GM23338 (cell line): ENCODE data around the gene MAP2K3. TPM values are rescaled to one million over a fixed set of nuclear protein-coding genes. Genes with fewer than 3 reads are reported as not detected.
"Not testable (repeated sequence)": the region's sequence is repeated elsewhere in the genome, so short reads cannot be mapped to it uniquely, and the experiment has no call there.

Experiments
- ATAC-seq: fragments of 200-7000 bp; cut with Tn5 transposase; 3 replicates; pipeline ENCODE4 v1.9.1; 2020
- DNase-seq: peaks from one replicate; pipeline ENCODE4 v3.0.0-alpha.2; 2015; ENCODE audit warnings: low spot score
- H2AFZ ChIP-seq: fragments of 200-600 bp; sonication (generic); 2 replicates; pipeline ENCODE4 v1.8.0; 2016; ENCODE audit warnings: antibody characterized with exemption, mild to moderate bottlenecking, moderate library complexity
- H3F3A ChIP-seq: fragments of 200-600 bp; sonication (generic); replicated peaks from 2 replicates; pipeline ENCODE4 v1.8.0; 2017; ENCODE audit warnings: antibody characterized with exemption, mixed run types, low read depth
- H3K27ac ChIP-seq: fragments of 200-600 bp; sonication (generic); 2 replicates; pipeline ENCODE4 v1.6.1; 2016; ENCODE audit warnings: low read depth
- H3K27me3 ChIP-seq: fragments of 200-600 bp; sonication (generic); 2 replicates; pipeline ENCODE4 v1.8.0; 2016; ENCODE audit warnings: mild to moderate bottlenecking, mixed run types, moderate library complexity; ENCODE audit not compliant: insufficient read depth
- H3K36me3 ChIP-seq: fragments of 200-600 bp; sonication (generic); 2 replicates; pipeline ENCODE4 v1.8.0; 2016; ENCODE audit warnings: mild to moderate bottlenecking; ENCODE audit not compliant: insufficient read depth
- H3K4me1 ChIP-seq: fragments of 200-600 bp; sonication (generic); 2 replicates; pipeline ENCODE4 v1.8.0; 2016; ENCODE audit warnings: mild to moderate bottlenecking, moderate library complexity; ENCODE audit not compliant: insufficient read depth
- H3K4me2 ChIP-seq: fragments of 200-600 bp; sonication (generic); 2 replicates; pipeline ENCODE4 v1.7.1; 2017; ENCODE audit warnings: mixed run types
- H3K4me3 ChIP-seq: fragments of 200-600 bp; sonication (generic); 2 replicates; pipeline ENCODE4 v1.6.1; 2016; ENCODE audit warnings: mixed run types
- H3K79me2 ChIP-seq: fragments of 200-600 bp; sonication (generic); replicated peaks from 2 replicates; pipeline ENCODE4 v1.8.0; 2017; ENCODE audit warnings: mild to moderate bottlenecking; ENCODE audit not compliant: insufficient read depth
- H3K9me2 ChIP-seq: fragments of 200-600 bp; sonication (generic); 2 replicates; pipeline ENCODE4 v1.8.0; 2017; ENCODE audit not compliant: insufficient read depth
- H4K20me1 ChIP-seq: fragments of 200-600 bp; sonication (generic); replicated peaks from 2 replicates; pipeline ENCODE4 v1.8.0; 2017; ENCODE audit warnings: mild to moderate bottlenecking; ENCODE audit not compliant: insufficient read depth
- H3K27ac Mint-ChIP-seq: 2 replicates; pipeline ENCODE4 v1.8.0; 2020; ENCODE audit warnings: inconsistent platforms, mild to moderate bottlenecking, moderate library complexity, mixed read lengths
- H3K27me3 Mint-ChIP-seq: 3 replicates; pipeline ENCODE4 v1.8.0; 2022; ENCODE audit warnings: low read depth, mild to moderate bottlenecking, moderate library complexity, mixed read lengths, inconsistent platforms; ENCODE audit not compliant: insufficient read depth, poor library complexity
- H3K36me3 Mint-ChIP-seq: 3 replicates; pipeline ENCODE4 v1.8.0; 2021; ENCODE audit warnings: low read depth, mild to moderate bottlenecking, inconsistent platforms, moderate library complexity, mixed read lengths
- H3K4me1 Mint-ChIP-seq: 3 replicates; pipeline ENCODE4 v1.8.0; 2020; ENCODE audit warnings: mild to moderate bottlenecking, inconsistent platforms, mixed read lengths
- H3K4me3 Mint-ChIP-seq: 3 replicates; pipeline ENCODE4 v1.8.0; 2021; ENCODE audit warnings: moderate library complexity, mild to moderate bottlenecking, inconsistent platforms, mixed read lengths
- H3K9me3 Mint-ChIP-seq: 3 replicates; pipeline ENCODE4 v1.8.0; 2020; ENCODE audit warnings: moderate library complexity, mild to moderate bottlenecking, inconsistent platforms, mixed read lengths
- polyA plus RNA-seq: library from polyadenylated mRNA; unstranded; fragments of >200 nt; fragmentation: Nextera tagmentation; extraction: Ambion mirVana; gene quantifications from 2 replicates; pipeline ENCODE4 v1.2.1, GENCODE V29; 2016
- total RNA-seq: library from RNA; depleted of rRNA; stranded (reverse); fragments of >200 nt; shearing (Covaris generic); gene quantifications from 2 replicates; pipeline ENCODE4 v1.2.3, GENCODE V29; 2014

The MAP2K3 gene
- total and polyA plus RNA-seq, 2 experiments from 2014 or later = 28.5 to 31.7 TPM

DNA sequence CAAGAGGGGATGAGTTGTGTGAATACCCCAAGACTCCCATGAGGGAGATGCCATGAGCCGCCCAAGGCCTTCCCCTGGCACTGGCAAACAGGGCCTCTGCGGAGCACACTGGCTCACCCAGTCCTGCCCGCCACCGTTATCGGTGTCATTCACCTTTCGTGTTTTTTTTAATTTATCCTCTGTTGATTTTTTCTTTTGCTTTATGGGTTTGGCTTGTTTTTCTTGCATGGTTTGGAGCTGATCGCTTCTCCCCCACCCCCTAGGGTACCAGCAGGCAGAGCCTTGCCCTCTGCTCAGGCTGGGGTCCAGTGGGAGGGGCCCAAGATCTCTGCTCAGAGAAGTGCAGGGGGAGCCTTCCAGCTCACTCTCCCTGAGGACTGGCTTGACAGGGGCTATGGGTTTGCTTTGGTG lies 30.2 kb downstream of the MAP2K3 start:
- Mint-ChIP-seq H3K36me3 (peaks cover 12% of the 10 kb centered on the region), H3K27me3 (peaks cover 17% of the 10 kb centered on the region), H3K4me1 (peaks cover 16% of the 10 kb centered on the region)
- not testable (repeated sequence) for ATAC-seq, H3F3A ChIP-seq, H3K4me2 ChIP-seq, H3K79me2 ChIP-seq, H3K27ac Mint-ChIP-seq, H4K20me1 ChIP-seq, DNase-seq, H3K9me3 Mint-ChIP-seq, H2AFZ ChIP-seq, H3K9me2 ChIP-seq, H3K4me3 ChIP-seq, H3K36me3 ChIP-seq, H3K4me3 Mint-ChIP-seq, H3K27ac ChIP-seq, H3K4me1 ChIP-seq
- H3K27me3 ChIP-seq = peaks cover 20% of the 10 kb centered on the region

DNA sequence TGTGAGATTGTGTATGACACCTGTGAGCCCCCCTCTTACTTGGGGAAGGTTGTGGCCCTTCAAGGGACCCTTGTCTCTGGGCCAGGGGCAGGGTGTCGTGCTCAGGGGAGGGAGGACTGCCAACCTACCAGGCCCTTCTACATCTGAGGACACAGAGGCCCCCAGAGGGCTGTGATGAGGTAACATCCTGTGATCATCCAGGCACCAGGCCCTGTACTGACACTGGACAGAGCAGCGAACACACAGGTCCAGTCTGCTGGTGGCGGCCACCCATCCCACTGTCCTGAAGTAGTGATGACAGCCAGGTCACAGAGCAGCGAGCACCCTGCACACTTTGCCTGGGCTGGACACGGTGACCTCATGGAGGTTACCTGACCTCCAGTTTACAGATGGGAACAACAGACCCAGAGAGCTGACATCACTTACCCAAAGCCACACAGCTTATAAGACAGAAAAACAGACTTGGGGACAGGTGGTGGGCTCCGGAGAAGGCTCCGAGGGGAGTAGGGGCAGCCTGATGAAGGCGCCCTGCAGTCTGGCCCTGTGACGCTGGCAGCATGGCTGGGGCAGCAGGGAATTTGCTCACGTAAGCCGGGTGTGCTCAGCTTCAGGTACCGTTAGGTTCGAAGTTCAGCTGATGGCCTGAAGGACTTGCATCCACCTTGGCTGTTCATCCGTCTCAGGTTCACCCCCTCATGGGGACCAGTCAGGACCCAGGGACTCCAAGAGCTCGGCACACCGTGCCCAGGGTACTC lies 30.9 kb downstream of the MAP2K3 start:
- not testable (repeated sequence) for H2AFZ ChIP-seq, H3K36me3 ChIP-seq, H3K9me2 ChIP-seq, H3K27ac Mint-ChIP-seq, H3K4me2 ChIP-seq, H3K36me3 Mint-ChIP-seq, H3F3A ChIP-seq, H3K4me1 ChIP-seq, H3K27ac ChIP-seq, H3K4me3 ChIP-seq, ATAC-seq, H4K20me1 ChIP-seq, H3K79me2 ChIP-seq, H3K4me3 Mint-ChIP-seq, DNase-seq
- peaks cover 12% of the 10 kb centered on the region; the same call in 2 of the 3 replicates for H3K9me3 Mint-ChIP-seq
- H3K27me3 ChIP-seq = peaks cover 20% of the 10 kb centered on the region
- peaks cover 17% of the 10 kb centered on the region for H3K27me3 Mint-ChIP-seq
- peaks cover 16% of the 10 kb centered on the region for H3K4me1 Mint-ChIP-seq

GRCh38 chr17:21316212-21316886 lies 31.8 kb downstream of the MAP2K3 start:
- H3K36me3 Mint-ChIP-seq, H3F3A ChIP-seq, DNase-seq, H2AFZ ChIP-seq, H3K27ac Mint-ChIP-seq, H4K20me1 ChIP-seq, H3K4me1 ChIP-seq, H3K27ac ChIP-seq, H3K79me2 ChIP-seq, H3K36me3 ChIP-seq, H3K4me3 Mint-ChIP-seq, H3K9me2 ChIP-seq: not testable (repeated sequence)
- ATAC-seq = peak; percentile 59
- Histone ChIP-seq H3K4me2 (peak overlapping the region; percentile 57; the same call in 1 of the 2 replicates), H3K4me3 (peak overlapping the region; percentile 46), H3K27me3 (peaks cover 20% of the 10 kb centered on the region)
- Mint-ChIP-seq H3K9me3 (peaks cover 13% of the 10 kb centered on the region; the same call in 2 of the 3 replicates), H3K4me1 (peaks cover 16% of the 10 kb centered on the region), H3K27me3 (peaks cover 17% of the 10 kb centered on the region)

DNA sequence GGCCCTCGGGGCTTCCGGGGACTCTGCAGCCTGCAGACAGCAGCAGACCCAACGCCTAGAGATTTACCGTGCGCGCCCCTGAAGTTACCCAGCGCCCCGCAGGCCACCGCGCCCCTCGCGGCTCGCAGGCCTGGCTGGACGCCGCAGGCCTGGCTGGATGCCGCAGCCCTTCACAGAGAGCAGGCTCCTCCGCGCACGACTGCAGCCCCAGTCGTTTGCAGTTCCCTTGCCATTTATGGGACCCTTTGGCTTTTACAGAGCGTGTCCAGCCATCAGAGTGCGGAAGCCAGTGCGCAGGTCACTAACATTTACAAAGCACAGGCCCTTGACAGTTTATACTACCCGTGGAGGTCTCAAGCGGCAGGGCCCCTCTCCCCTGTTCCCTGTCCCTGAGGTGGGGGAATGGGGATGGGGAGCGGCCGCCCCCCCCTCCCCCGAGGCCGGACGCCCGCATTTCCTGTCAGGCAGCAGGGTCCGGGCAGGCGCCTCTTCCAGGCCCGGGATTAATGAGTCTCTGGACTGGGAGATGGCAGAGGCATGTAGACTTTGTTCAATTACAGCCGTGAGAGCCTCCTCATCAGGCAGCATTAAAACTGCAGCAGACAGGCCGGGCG lies 32.5 kb downstream of the MAP2K3 start:
- H3K9me2 ChIP-seq, H3F3A ChIP-seq, H4K20me1 ChIP-seq, H3K27ac ChIP-seq, H3K4me1 ChIP-seq, H3K79me2 ChIP-seq, H2AFZ ChIP-seq, H3K36me3 Mint-ChIP-seq, H3K36me3 ChIP-seq, H3K27ac Mint-ChIP-seq: not testable (repeated sequence)
- ATAC-seq (peak; percentile 61), DNase-seq (peak; percentile 52)
- H3K4me3 ChIP-seq = peak overlapping the region; percentile 46
- H3K4me3 Mint-ChIP-seq = peak overlapping the region; percentile 44; the same call in 1 of the 3 replicates
- peaks cover 13% of the 10 kb centered on the region; the same call in 2 of the 3 replicates for H3K9me3 Mint-ChIP-seq
- peaks cover 20% of the 10 kb centered on the region for H3K27me3 ChIP-seq
- H3K27me3 Mint-ChIP-seq = peaks cover 17% of the 10 kb centered on the region
- H3K4me1 Mint-ChIP-seq = peaks cover 16% of the 10 kb centered on the region
- H3K4me2 ChIP-seq = peak overlapping the region; percentile 73

DNA sequence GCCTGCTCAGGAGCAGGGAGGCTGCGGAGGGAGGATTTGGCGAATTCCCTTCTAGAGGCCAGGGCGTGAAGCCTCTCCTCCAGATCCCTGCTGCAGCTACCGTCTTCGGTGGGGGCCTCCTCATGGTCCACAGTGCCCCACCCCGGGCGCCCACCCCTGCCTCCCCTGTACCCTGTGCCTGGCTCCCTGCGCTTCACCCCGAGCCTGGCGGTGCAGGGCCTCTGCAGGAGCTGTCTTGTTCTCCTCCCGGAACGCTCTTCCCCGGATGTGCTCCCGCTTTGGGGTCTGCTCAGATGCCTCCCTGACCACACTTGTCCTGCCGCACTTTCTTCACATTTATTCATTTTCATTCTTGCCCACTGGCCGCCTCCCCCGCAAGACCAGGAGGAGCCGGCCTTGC lies 33.3 kb downstream of the MAP2K3 start:
- H3K36me3 ChIP-seq, H2AFZ ChIP-seq, H3K36me3 Mint-ChIP-seq, H4K20me1 ChIP-seq, H3K9me2 ChIP-seq, DNase-seq, H3K4me2 ChIP-seq, H3K4me1 ChIP-seq, H3F3A ChIP-seq, H3K79me2 ChIP-seq, H3K27ac ChIP-seq, H3K27ac Mint-ChIP-seq: not testable (repeated sequence)
- ATAC-seq = peak; percentile 3
- Mint-ChIP-seq H3K4me3 (0 out of 3 replicates have a peak overlapping the region, but pooled peaks have one; percentile 42), H3K4me1 (peaks cover 14% of the 10 kb centered on the region), H3K9me3 (peaks cover 13% of the 10 kb centered on the region; the same call in 2 of the 3 replicates), H3K27me3 (peaks cover 20% of the 10 kb centered on the region)
- Histone ChIP-seq H3K27me3 (peaks cover 20% of the 10 kb centered on the region), H3K4me3 (peak overlapping the region; percentile 54; the same call in 1 of the 2 replicates)
